HG03565 (cell line): ENCODE measurements around the gene SMARCA1.

Source experiments
- ATAC-seq: cut with Tn5 transposase; IDR thresholded peaks from one replicate; pipeline ENCODE4 v1.9.1; 2021; ENCODE audit warnings: mild to moderate bottlenecking, moderate library complexity; ENCODE audit not compliant: unreplicated experiment

The SMARCA1 gene

DNA sequence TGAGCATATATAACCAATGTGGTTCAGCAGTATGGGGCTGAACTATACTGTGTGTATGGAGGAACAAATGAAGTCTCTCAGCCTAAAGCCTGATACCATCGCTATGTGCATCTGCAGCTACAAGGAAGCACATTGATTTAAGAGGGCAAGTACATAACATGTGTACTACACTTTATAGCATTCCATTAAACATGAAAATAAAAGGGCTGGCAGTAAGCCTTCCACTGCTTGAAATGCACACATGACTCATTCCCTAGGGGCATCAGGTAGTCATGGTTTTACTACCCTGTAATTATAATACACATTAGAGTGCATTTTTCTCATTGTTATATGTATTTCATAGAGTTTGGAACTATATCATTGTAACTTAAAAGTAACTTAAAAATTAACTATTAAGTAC, 51.2 kb downstream of the SMARCA1 start:
- no peak for ATAC-seq

GRCh38 chrX:129462707-129463106, 60.6 kb downstream of the SMARCA1 start:
- ATAC-seq: no peak

GRCh38 chrX:129461801-129462456, 61.4 kb downstream of the SMARCA1 start:
- no peak for ATAC-seq

GRCh38 chrX:129452523-129452922, 70.8 kb downstream of the SMARCA1 start:
- no peak for ATAC-seq

DNA sequence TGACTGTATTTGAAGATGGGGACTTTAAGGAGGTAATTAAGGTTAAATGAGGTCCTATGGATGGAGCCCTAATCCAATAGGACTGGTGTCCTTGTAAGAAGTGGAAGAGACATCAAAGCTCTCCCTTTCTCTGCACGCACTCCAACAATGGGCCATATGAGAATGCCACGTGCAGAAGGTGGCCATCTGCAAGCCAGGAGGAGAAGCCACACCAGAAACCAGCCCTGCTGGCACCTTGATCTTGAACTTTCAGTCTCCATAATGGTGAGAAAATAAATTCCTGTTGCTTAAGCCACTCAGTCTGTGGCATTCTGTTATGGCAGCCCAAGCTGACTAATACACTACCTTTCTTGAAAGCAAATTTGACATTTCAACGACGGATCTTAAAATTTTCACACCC, 73.2 kb downstream of the SMARCA1 start:
- no peak for ATAC-seq

DNA sequence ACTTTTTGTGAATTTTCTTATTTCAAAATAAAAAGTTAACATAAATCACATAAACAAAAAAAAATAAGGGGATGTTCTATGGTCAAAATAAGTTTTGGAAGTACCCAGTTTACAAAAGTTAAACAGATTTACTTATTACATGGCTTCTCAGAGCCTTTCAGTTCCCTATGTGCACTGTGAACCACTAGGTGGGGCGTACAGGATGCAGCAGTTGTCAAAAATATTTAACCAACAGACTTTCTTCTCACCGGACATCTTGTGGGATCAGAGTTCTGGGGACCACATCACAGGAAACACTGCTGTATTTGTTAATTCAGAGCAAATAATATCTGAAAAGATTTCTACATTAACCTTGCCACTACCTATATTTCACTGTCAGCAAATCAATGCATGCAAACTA, 74.1 kb downstream of the SMARCA1 start:
- no peak for ATAC-seq

- no peak for ATAC-seq
These were observed 77.9 kb downstream of the SMARCA1 start for GRCh38 chrX:129445436-129445835.

DNA sequence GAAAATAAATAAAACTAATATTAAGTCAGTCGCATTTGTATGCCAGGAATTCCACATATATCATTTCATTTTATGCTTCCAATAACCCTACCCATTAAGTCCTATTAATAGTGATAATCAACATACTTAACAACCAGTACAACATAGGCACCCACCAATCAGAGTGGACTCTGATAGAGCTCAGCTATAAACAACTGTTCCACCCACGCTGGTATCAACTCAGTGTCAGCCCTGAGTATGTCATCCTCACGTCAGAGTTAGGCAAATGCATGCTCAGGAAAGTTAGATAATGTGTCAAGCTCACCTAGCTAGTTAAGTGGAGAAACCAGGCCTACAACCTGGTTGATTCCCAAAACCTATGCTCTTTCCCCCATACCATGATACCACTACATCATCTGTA, 89.3 kb downstream of the SMARCA1 start:
- no peak for ATAC-seq

- ATAC-seq: no peak
These were observed 89.8 kb downstream of the SMARCA1 start for GRCh38 chrX:129433461-129433860.

GRCh38 chrX:129427267-129427666, 96.0 kb downstream of the SMARCA1 start:
- no peak for ATAC-seq

DNA sequence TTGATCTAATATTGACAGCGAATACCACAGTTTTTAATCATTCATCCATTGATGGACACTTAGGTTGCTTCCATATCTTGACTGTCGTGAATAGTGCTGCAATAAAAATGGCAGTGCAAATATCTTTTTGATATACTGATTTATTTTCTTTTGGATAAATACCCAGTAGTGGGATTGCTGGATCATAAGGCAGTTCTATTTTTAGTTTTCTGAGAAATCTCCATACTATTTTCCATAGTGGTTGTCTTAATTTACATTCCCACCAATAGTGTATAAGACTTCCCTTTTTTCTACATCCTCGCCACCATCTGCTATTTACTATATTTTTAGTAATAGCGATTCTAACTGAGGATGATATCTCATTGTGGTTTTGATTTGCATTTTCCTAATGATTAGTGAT, 100.1 kb downstream of the SMARCA1 start:
- no peak for ATAC-seq

DNA sequence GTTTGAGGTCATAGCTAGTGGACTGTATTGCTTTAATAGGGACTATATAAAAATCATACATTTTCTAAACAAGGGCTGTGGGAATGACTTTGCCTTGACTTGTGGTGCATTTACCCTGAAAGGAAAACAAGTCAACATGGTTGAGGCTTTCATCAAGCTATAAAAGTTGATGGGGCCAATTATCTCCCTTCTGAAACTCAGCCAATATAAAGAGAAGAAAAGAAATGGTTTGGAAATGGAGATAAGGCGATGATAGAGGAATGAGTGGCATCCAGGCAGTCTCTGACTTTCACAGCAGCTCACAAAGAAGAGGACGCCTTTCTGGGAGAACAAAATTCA, 118.7 kb downstream of the SMARCA1 start:
- ATAC-seq: no peak

GRCh38 chrX:129403974-129404669, 119.2 kb downstream of the SMARCA1 start:
- no peak for ATAC-seq
